DOHH2 (cell line): Measurements from ENCODE around the gene PIP4K2B.

Experiments
- CTCF ChIP-seq: fragments of 200-600 bp; sonication (generic); IDR thresholded peaks from one replicate; pipeline ENCODE4 v1.5.1; 2014; ENCODE audit warnings: antibody characterized with exemption, mild to moderate bottlenecking, low read depth, low read length; ENCODE audit not compliant: poor library complexity, severe bottlenecking
- EZH2phosphoT487 ChIP-seq: fragments of 200-600 bp; sonication (generic); IDR thresholded peaks from 2 replicates; pipeline ENCODE4 v1.6.1; 2017; ENCODE audit warnings: borderline replicate concordance, mild to moderate bottlenecking, antibody characterized with exemption, low read length, moderate library complexity, mixed read lengths

DNA sequence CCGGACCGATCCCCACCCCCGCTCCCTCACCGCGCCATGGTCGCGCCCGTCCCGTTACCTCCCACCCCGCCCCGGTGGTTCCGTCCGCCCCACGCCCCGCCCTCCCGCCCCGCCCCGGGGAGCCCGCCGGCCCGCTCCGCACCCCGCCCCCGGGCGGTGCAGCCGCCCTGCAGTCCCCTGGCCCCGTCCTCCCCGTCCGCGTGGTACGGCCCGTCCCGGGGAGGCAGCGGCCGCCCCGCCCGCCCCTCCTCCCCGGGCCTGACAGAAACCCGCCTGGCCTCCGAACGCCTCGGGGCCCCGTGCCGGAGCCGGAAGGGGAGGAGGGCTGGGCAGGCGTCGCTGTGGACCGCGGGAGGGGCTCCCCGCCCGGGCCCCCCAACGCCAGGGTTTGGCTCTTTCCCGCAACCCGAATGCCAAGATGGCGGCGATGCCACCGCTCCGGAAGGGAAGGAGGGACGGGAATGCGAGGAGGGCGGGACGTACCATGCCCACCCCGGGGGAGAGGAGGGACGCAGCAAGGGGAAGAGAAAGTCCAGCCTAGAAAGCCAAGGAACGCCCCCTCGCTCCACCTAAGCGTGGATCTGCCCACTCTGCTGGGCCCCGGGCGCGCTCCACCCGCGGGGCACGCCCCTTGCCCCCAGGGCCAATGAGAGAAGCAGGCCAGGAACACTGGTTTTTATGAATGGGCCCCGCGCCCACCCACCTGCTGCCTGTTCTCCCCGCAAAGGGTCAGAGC is at the start of gene PIP4K2B:
- TF ChIP-seq CTCF (no peak), EZH2phosphoT487 (no peak)
